HG02970 (cell line): Measurements from ENCODE around the gene GET3.
A peak's percentile ranks its signal among the peaks of the same experiment; 100 is the strongest.
"Not testable (repeated sequence)": the region's sequence is repeated elsewhere in the genome, so short reads cannot be mapped to it uniquely, and the experiment has no call there.

Experiments used
- ATAC-seq: cut with Tn5 transposase; IDR thresholded peaks from one replicate; pipeline ENCODE4 v1.9.1; 2021; ENCODE audit warnings: mild to moderate bottlenecking, moderate library complexity, moderate number of reproducible peaks; ENCODE audit not compliant: unreplicated experiment, low FRiP score

The GET3 gene

DNA sequence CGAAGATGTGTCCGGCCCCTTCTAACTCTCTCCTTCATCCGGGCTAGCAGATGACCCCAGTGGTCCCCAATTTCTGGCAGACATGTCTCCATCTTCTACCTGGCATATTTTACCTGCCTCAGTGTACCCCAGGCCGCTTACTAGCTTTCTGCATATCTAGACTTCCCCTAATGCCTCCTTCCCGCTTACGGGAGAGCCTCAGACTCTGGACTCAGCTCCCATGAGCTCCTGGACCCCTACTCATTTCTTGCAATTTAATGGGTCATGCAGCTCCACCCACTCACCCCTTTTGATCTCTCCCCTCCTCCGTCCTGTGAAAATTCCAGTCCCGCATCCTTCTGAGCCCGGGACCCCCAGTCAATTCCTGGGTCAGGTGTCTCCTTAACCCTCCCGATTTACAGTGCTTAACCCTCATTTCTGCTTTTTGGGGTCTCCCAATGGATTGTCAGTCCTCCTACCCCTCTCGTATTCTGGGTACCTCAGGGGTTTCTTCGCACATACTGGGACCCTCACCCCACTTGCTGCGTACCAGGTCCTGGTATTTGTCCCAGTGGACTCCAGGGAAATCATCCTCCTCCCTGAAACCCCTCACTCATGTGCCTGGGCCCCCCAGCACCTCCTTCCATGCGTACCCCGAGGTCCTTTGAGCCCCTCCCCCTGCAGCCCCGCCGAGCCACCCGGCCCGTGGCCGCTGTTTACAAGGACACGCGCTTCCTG lies 53.5 kb downstream of the GET3 start:
- no peak for ATAC-seq

DNA sequence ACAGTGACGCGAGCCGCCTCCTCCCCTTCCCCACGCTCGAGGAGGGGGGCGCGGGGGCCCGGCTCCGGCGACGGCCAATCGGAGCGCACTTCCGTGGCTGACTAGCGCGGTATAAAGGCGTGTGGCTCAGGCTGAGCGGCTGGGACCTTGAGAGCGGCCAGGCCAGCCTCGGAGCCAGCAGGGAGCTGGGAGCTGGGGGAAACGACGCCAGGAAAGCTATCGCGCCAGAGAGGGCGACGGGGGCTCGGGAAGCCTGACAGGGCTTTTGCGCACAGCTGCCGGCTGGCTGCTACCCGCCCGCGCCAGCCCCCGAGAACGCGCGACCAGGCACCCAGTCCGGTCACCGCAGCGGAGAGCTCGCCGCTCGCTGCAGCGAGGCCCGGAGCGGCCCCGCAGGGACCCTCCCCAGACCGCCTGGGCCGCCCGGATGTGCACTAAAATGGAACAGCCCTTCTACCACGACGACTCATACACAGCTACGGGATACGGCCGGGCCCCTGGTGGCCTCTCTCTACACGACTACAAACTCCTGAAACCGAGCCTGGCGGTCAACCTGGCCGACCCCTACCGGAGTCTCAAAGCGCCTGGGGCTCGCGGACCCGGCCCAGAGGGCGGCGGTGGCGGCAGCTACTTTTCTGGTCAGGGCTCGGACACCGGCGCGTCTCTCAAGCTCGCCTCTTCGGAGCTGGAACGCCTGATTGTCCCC lies 54.2 kb downstream of the GET3 start, which contains the start of gene JUNB:
JUNB (plus strand) TSS at position 142 of the 706 bp plus-strand sequence; CDS start at position 428, 286 bp downstream.
- peak; percentile 30 for ATAC-seq

DNA sequence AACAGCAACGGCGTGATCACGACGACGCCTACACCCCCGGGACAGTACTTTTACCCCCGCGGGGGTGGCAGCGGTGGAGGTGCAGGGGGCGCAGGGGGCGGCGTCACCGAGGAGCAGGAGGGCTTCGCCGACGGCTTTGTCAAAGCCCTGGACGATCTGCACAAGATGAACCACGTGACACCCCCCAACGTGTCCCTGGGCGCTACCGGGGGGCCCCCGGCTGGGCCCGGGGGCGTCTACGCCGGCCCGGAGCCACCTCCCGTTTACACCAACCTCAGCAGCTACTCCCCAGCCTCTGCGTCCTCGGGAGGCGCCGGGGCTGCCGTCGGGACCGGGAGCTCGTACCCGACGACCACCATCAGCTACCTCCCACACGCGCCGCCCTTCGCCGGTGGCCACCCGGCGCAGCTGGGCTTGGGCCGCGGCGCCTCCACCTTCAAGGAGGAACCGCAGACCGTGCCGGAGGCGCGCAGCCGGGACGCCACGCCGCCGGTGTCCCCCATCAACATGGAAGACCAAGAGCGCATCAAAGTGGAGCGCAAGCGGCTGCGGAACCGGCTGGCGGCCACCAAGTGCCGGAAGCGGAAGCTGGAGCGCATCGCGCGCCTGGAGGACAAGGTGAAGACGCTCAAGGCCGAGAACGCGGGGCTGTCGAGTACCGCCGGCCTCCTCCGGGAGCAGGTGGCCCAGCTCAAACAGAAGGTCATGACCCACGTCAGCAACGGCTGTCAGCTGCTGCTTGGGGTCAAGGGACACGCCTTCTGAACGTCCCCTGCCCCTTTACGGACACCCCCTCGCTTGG lies 55.0 kb downstream of the GET3 start:
- no peak for ATAC-seq

DNA sequence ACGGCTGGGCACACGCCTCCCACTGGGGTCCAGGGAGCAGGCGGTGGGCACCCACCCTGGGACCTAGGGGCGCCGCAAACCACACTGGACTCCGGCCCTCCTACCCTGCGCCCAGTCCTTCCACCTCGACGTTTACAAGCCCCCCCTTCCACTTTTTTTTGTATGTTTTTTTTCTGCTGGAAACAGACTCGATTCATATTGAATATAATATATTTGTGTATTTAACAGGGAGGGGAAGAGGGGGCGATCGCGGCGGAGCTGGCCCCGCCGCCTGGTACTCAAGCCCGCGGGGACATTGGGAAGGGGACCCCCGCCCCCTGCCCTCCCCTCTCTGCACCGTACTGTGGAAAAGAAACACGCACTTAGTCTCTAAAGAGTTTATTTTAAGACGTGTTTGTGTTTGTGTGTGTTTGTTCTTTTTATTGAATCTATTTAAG lies 55.6 kb downstream of the GET3 start:
- ATAC-seq = no peak

DNA sequence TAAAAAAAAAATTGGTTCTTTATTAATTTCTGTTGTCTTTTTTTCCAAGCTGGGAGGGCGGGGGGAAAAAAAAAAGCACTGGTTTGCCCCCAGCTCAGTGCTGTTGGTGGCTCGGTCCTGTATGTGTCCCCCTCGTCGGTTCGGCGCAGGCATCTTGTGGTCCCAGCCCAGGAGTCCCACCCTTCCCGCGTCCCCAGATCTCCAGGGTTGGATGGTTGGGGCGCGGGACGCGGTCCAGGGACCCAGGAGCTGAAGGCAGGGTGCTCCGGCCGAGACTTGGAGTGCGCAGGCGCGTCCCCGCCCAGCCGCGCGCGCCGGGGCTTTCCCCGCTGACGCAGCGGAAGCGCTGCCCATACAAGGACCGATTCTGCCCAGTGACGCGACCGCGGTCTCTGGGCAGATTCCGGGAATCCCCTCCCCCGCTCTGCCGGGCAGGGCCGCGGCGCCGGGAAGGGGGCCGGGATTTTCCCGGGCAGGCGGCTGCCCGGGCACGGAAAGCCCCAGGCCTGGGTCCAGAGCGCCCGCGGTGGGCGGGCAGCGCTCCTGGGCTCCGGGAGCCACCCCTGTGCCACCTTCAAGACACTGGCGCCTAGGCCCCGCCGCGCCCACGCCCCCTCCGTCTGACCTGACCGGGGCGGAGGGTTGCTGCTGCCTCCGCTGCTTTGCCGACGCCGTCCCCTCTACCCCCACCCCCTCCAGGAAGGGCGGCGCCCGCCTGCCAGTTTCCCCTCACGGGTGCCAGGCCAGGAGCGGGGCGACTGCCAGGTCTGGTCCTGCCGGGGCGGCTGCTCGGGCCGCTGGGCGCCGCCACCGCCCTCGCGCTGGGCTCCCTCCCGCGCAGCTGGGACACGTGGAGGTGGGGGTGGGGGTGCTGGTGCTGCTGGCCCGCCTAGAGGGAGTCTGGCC lies 56.2 kb downstream of the GET3 start:
- peak; percentile 26 for ATAC-seq

DNA sequence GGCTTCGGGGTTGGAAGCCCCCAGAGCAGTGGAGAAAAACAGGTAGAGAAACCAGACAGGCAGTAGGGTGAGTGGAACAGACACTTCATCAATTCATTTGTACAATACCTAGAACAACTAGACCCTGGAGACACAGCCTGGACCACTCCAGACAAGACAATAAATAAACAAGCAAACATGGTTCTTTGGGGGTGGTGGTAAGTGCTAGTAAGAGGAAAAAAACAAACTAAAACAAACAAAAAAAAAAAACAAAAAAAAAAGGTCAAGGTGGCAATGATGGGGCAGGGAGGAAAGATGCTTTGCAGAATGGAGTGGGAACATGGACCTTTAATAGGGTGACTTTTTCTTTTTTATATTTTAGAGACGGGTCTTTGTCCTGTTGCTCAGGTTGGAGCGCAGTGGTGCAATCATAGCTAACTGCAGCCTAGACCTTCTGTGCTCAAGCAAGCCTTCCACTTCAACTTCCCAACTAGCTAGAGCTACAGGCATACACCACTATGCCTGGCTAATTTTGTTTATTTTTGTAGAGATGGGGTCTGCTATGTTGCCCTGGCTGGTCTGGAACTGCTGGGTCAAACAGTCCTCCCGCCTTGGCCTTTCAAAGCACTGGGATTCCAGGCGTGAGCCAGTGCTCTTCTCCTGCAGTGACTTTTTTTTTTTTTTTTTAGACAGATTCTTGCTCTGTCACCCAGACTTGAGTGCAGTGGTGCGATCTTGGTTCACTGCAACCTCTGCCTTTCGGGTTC lies 57.1 kb downstream of the GET3 start:
- ATAC-seq = no peak

DNA sequence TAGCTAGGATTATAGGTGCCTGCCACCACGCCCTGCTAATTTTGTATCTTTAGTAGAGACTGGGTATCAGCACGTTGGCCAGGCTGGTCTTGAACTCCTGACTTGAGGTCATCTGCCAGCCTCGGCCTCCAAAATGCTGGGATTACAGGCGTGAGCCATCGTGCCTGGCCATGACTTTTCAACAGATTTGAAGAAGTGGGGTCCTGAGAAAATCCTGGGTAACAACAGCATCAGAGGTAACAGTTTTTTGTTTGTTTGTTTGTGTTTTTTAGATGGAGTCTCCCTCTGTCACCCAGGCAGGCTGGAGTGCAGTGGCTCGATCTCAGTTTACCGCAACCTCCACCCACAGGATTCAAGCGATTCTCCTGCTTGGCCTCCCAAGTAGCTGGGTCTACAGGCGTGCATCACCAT lies 57.7 kb downstream of the GET3 start:
- ATAC-seq = no peak

DNA sequence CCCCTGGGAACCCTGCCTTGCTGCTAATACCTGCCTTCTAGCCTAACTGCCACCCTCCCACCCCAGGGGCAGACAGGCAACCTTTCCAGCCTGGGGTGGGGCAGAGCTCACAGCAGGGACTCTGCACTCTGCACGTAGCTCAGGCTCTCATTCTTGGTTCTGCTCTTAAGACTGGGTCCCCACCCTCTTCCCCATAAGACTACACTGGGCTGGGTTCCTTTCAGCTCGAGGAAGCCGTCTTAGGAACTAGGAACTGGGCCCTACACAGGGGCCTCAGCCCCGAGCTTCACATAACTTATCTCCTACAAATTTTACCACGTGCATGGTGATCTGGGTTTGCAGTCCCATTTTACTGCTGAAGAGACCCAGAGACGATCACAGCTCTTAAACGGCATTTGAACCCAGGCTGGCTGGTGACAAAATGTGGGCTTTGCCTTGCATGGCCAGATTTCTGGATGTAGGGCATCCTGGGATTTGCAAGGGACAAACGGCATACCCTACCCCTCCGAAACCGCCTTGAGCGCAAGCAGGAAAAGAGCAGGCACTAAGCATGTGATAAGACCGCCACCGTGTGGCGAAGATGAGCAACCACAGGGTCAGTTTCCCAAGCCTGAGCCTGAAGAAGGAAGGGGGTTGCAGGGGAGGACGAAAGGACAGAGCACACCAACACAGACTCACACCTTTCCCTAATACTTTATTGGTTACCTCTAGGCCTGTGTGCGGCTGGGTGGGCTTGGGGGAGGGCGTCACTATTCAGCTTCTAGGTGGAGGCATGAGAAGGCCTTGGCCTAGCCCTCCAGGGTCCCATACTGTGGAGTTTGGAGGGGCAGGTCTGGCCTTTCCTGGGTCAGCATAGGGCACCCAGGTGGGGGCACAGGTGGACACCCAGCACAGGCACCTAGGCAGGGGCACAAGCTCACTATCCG lies 59.1 kb downstream of the GET3 start:
- ATAC-seq = no peak

DNA sequence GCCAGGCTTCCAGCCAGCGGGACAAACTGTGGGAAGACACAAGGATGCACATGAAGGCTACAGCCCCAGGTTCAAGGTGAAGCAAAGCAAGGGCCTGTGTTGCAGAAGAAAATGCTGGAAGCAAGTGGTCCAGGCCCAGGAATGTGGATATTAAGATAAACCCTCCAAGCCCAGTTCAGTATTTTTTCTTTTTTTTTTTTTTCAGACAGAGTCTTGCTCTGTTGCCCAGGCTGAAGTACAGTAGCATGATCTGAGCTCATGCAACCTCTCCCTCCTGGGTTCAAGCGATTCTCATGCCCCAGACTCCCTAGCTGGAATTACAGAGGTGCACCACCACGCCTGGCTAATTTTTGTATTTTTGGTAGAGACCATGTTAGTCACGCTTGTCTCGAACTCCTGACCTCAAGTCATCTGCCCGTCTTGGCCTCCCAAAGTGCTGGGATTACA lies 59.9 kb downstream of the GET3 start:
- no peak for ATAC-seq

DNA sequence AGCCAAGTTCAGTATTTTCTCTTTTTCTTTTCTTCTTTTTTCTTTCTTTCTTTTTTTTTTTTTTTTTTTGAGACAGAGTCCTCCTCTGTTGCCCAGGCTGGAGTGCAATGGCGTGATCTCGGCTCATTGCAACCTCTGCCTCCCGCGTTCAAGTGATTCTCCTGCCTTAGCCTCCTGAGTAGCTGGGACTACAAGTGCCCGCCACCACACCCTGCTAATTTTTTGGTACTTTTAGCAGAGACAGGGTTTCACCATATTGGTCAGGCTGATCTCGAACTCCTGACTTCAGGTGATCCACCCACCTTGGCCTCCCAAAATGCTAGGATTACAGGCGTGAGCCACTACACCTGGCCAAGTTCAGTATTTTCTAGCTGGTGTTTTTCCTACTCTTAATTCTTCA lies 60.3 kb downstream of the GET3 start:
- not testable (repeated sequence) for ATAC-seq
